K562 (cell line): ENCODE measurements around the gene ISG20L2. TPM values are rescaled to one million over a fixed set of nuclear protein-coding genes. Genes with fewer than 3 reads are reported as not detected.
A peak's percentile ranks its signal among the peaks of the same experiment; 100 is the strongest.

Experiments used
- CREB1 ChIP-seq, 2 experiments: sonication (generic) in 1 of 2; formaldehyde crosslinking in 1 of 2; IDR thresholded peaks; 2 replicates each; pipeline versions ENCODE4 v1.6.1 to v1.8.0; 2012 to 2022; ENCODE audit warnings: inconsistent platforms in 1 of 2, mild to moderate bottlenecking in 1 of 2, missing genetic modification reagents in 1 of 2, moderate library complexity in 1 of 2
- DACH1 ChIP-seq: fragments of 450-650 bp; IDR thresholded peaks from 2 replicates; pipeline ENCODE4 v1.6.1; 2018; ENCODE audit not compliant: partially characterized antibody
- ELF2 ChIP-seq: fragments of 250-450 bp; sonication (Bioruptor Pico); IDR thresholded peaks from 2 replicates; pipeline ENCODE4 v1.5.0; 2021; ENCODE audit warnings: mild to moderate bottlenecking
- ERF ChIP-seq: fragments of 450-650 bp; formaldehyde crosslinking; IDR thresholded peaks from 2 replicates; pipeline ENCODE4 v1.4.0; 2020; ENCODE audit warnings: mild to moderate bottlenecking, mixed read lengths
- HDAC2 ChIP-seq: fragments of 450-650 bp; IDR thresholded peaks from 2 replicates; pipeline ENCODE4 v1.6.1; 2016; ENCODE audit warnings: mild to moderate bottlenecking
- ILK ChIP-seq: fragments of 450-650 bp; IDR thresholded peaks from 2 replicates; pipeline ENCODE4 v1.6.1; 2016; ENCODE audit warnings: missing genetic modification characterization, low read depth, mild to moderate bottlenecking, missing compliant biosample characterization, moderate library complexity, borderline replicate concordance
- JUND ChIP-seq, 2 experiments: IDR thresholded peaks; 2 replicates in 1 of 2; 3 replicates in 1 of 2; pipeline ENCODE4 v1.6.1; 2011; ENCODE audit warnings: borderline replicate concordance in 2 of 2, low read depth in 2 of 2, low read length in 2 of 2, improper control_type of control experiment in 1 of 2, missing biosample characterization in 1 of 2, missing genetic modification characterization in 1 of 2, missing genetic modification reagents in 1 of 2
- NR2C1 ChIP-seq, 2 experiments: fragments of 450-650 bp; IDR thresholded peaks; 2 replicates each; pipeline ENCODE4 v1.6.1; 2017; ENCODE audit warnings: mild to moderate bottlenecking in 2 of 2, antibody characterized with exemption in 1 of 2, inconsistent platforms in 1 of 2, missing compliant biosample characterization in 1 of 2, missing genetic modification characterization in 1 of 2
- NR2C2 ChIP-seq, 2 experiments: fragments of 200-800 bp in 1 of 2; sonication (Bioruptor generic) in 1 of 2; sonication (generic) in 1 of 2; formaldehyde crosslinking in 1 of 2; IDR thresholded peaks; 2 replicates each; pipeline versions ENCODE4 v1.6.1 to v1.8.0; 2016 to 2022; ENCODE audit warnings: mild to moderate bottlenecking in 1 of 2, missing compliant biosample characterization in 1 of 2, missing genetic modification characterization in 1 of 2, missing genetic modification reagents in 1 of 2
- U2AF1 ChIP-seq: fragments of 200-400 bp; formaldehyde crosslinking; optimal IDR thresholded peaks from 2 replicates; pipeline ENCODE3; 2017; ENCODE audit warnings: mild to moderate bottlenecking, low read depth, low read length, moderate library complexity
- YY1 ChIP-seq, 3 experiments: IDR thresholded peaks; 2 replicates each; pipeline ENCODE4 v1.6.1; 2011; ENCODE audit warnings: low read length in 2 of 3, mild to moderate bottlenecking in 2 of 3, moderate library complexity in 2 of 3, borderline replicate concordance in 1 of 3, control low read depth in 1 of 3, low read depth in 1 of 3; ENCODE audit not compliant: insufficient read depth in 3 of 3, insufficient replicate concordance in 2 of 3, control insufficient read depth in 1 of 3, insufficient read length in 1 of 3; ENCODE audit errors: extremely low read depth in 1 of 3
- ZKSCAN1 ChIP-seq: fragments of 150-350 bp; IDR thresholded peaks from 2 replicates; pipeline ENCODE4 v1.6.1; 2016; ENCODE audit warnings: low read depth, low read length
- ZNF766 ChIP-seq: fragments of 200-800 bp; sonication (Bioruptor generic); conservative IDR thresholded peaks from 2 replicates; pipeline ENCODE4 v1.6.1; 2016; ENCODE audit warnings: missing genetic modification characterization, missing compliant biosample characterization
- polyA plus RNA-seq, 8 experiments: library from polyadenylated mRNA; depleted of rRNA in 4 of 8; stranded (reverse) in 5 of 8; unstranded in 3 of 8; fragments of >200 nt; fragmentation: Nextera tagmentation in 2 of 8; fragmentation: Illumina TruSeq in 1 of 8; extraction: Ambion mirVana in 2 of 8; extraction: Trizol in 1 of 8; gene quantifications; 2 replicates each; pipeline versions ENCODE4 v1.2.1 to v1.2.3, GENCODE V29; 2011 to 2014; ENCODE audit warnings: inconsistent platforms in 1 of 8, missing spikeins in 1 of 8
- total RNA-seq, 7 experiments: library from RNA; depleted of rRNA in 6 of 7; stranded (reverse); fragments of >200 nt in 6 of 7; fragmentation: Illumina TruSeq in 2 of 7; extraction: Trizol in 2 of 7; gene quantifications; 2 replicates each; pipeline versions ENCODE4 v1.2.1 to v1.2.3, GENCODE V29; 2011 to 2021; ENCODE audit warnings: low replicate concordance in 1 of 7
- TF ChIP-seq, protein P1 (sequence below), 2 experiments: IDR thresholded peaks; 2 replicates each; pipeline ENCODE4 v1.6.1; 2012; ENCODE audit warnings: improper control_type of control experiment in 2 of 2, low read depth in 2 of 2, low read length in 2 of 2, borderline replicate concordance in 1 of 2
- TF ChIP-seq, protein P2 (sequence below): sonication (generic); formaldehyde crosslinking; IDR thresholded peaks from 2 replicates; pipeline ENCODE4 v1.8.1; 2023; ENCODE audit warnings: mild to moderate bottlenecking, missing genetic modification reagents
- TF ChIP-seq, protein P3 (sequence below): fragments of 450-650 bp; IDR thresholded peaks from 2 replicates; pipeline ENCODE4 v1.6.1; 2016; ENCODE audit warnings: borderline replicate concordance

Gene ISG20L2
- total and polyA plus RNA-seq, 9 of the 15 experiments (the other 6 are each of a cell fraction or from before 2014, with no cell fraction given), result 21.3 to 130 (median 50.3) TPM

DNA sequence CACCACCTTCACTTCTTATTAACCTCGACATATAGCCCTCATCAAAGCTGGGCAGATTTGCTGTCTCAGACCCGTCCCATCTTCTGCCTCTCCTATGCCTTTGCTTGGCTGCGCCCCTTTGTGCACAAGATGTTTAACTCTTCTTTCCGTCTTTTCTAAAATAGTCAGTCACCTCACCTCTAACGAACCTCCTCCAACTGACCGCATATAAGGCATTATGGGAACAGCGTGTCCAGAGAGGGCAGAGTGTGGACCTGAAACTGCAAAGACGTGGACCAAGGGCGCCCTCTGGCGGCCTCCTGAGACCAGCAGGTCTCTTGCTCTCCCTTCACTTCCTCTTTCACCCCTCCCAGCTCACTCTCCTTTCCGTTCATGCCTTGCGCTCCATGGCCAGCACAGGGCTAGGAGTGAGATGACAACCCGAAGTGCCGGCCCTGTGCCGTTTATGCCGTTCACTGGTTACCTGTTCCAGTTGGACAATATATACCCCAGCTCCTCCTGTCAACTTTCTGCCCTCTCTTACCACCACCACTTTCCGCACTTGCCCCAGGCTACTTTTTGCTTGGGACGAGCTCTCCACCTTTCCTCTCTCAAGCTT is 2.8 kb downstream of the ISG20L2 start (continued):
- TF ChIP-seq, protein P1, sequence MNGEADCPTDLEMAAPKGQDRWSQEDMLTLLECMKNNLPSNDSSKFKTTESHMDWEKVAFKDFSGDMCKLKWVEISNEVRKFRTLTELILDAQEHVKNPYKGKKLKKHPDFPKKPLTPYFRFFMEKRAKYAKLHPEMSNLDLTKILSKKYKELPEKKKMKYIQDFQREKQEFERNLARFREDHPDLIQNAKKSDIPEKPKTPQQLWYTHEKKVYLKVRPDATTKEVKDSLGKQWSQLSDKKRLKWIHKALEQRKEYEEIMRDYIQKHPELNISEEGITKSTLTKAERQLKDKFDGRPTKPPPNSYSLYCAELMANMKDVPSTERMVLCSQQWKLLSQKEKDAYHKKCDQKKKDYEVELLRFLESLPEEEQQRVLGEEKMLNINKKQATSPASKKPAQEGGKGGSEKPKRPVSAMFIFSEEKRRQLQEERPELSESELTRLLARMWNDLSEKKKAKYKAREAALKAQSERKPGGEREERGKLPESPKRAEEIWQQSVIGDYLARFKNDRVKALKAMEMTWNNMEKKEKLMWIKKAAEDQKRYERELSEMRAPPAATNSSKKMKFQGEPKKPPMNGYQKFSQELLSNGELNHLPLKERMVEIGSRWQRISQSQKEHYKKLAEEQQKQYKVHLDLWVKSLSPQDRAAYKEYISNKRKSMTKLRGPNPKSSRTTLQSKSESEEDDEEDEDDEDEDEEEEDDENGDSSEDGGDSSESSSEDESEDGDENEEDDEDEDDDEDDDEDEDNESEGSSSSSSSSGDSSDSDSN (IDR thresholded peaks at IDR 0.05; ENCODE audit: borderline replicate concordance in 1 of 2, low read depth in 2 of 2, low read length in 2 of 2), result no peak
- TF ChIP-seq ELF2 (CRISPR knock-in tag) (peak; percentile 64), U2AF1 (no peak), HDAC2 (peak; percentile 39; the same call in 1 of the 2 replicates), ILK (no peak), ERF (CRISPR knock-in tag) (0 out of 2 replicates have a peak, but pooled peaks have one; percentile 3), CREB1 (IDR thresholded peaks at IDR 0.05) (peak; percentile 52; the same call in 1 of the 2 replicates), CREB1 (CRISPR knock-in tag; IDR thresholded peaks at IDR 0.05) (peak; percentile 46; the same call in 1 of the 2 replicates), NR2C1 (IDR thresholded peaks at IDR 0.05) (0 out of 2 replicates have a peak, but pooled peaks have one; percentile 42), NR2C1 (tag; IDR thresholded peaks at IDR 0.05) (no peak), ZNF766 (CRISPR knock-in tag) (no peak), JUND (IDR thresholded peaks at IDR 0.05; ENCODE audit: borderline replicate concordance, low read depth, low read length) (peak; percentile 66), JUND (tag; IDR thresholded peaks at IDR 0.05; ENCODE audit: borderline replicate concordance, low read depth, low read length) (peak; percentile 72; the same call in 2 of the 3 replicates), DACH1 (no peak), YY1 (IDR thresholded peaks at IDR 0.05; ENCODE audit: borderline replicate concordance in 1 of 3, control insufficient read depth in 1 of 3, extremely low read depth in 1 of 3, insufficient read depth in 3 of 3, insufficient read length in 1 of 3, insufficient replicate concordance in 2 of 3, low read depth in 1 of 3, low read length in 2 of 3) (peak in 1 of 3 experiments; percentile 55), NR2C2 (CRISPR knock-in tag; IDR thresholded peaks at IDR 0.05) (peak; percentile 66; the same call in 1 of the 2 replicates), NR2C2 (tag; IDR thresholded peaks at IDR 0.05) (no peak; the same call in 1 of the 2 replicates), ZKSCAN1 (peak; percentile 84; the same call in 1 of the 2 replicates)
- TF ChIP-seq, protein P2, sequence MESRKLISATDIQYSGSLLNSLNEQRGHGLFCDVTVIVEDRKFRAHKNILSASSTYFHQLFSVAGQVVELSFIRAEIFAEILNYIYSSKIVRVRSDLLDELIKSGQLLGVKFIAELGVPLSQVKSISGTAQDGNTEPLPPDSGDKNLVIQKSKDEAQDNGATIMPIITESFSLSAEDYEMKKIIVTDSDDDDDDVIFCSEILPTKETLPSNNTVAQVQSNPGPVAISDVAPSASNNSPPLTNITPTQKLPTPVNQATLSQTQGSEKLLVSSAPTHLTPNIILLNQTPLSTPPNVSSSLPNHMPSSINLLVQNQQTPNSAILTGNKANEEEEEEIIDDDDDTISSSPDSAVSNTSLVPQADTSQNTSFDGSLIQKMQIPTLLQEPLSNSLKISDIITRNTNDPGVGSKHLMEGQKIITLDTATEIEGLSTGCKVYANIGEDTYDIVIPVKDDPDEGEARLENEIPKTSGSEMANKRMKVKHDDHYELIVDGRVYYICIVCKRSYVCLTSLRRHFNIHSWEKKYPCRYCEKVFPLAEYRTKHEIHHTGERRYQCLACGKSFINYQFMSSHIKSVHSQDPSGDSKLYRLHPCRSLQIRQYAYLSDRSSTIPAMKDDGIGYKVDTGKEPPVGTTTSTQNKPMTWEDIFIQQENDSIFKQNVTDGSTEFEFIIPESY, result peak; percentile 72
- TF ChIP-seq, protein P3, sequence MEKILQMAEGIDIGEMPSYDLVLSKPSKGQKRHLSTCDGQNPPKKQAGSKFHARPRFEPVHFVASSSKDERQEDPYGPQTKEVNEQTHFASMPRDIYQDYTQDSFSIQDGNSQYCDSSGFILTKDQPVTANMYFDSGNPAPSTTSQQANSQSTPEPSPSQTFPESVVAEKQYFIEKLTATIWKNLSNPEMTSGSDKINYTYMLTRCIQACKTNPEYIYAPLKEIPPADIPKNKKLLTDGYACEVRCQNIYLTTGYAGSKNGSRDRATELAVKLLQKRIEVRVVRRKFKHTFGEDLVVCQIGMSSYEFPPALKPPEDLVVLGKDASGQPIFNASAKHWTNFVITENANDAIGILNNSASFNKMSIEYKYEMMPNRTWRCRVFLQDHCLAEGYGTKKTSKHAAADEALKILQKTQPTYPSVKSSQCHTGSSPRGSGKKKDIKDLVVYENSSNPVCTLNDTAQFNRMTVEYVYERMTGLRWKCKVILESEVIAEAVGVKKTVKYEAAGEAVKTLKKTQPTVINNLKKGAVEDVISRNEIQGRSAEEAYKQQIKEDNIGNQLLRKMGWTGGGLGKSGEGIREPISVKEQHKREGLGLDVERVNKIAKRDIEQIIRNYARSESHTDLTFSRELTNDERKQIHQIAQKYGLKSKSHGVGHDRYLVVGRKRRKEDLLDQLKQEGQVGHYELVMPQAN, result peak; percentile 88
